NCI-H187 (cell line): ENCODE data around the gene ZNF225.
"Not testable (repeated sequence)": the region's sequence is repeated elsewhere in the genome, so short reads cannot be mapped to it uniquely, and the experiment has no call there.

Experiments used
- DNase-seq, 2 experiments: peaks; one replicate each; lab custom pipeline; 2025; lab: John Stamatoyannopoulos, UW

ZNF225 gene

GRCh38 chr19:44113138-44113783, at the start of gene ZNF225:
TSS of gene ZNF225 (plus strand) at chr19:44113399. CDS start at chr19:44115828, 2,429 bp downstream.
- DNase-seq: peak; percentile 87 to 93

- DNase-seq: no peak
Observed at GRCh38 chr19:44066305-44066704, 46.9 kb upstream of the ZNF225 start.

GRCh38 chr19:44069415-44069814, 43.8 kb upstream of the ZNF225 start:
- no peak for DNase-seq

GRCh38 chr19:44071824-44072542, 41.2 kb upstream of the ZNF225 start, which contains the start of gene ZNF284:
TSS of gene ZNF284 (plus strand) at chr19:44072159. CDS start at chr19:44076390, 4,231 bp downstream.
- DNase-seq: peak; percentile 77 to 85

GRCh38 chr19:44072543-44073401, 40.4 kb upstream of the ZNF225 start:
- no peak for DNase-seq

- DNase-seq: no peak
Observed at GRCh38 chr19:44076325-44076724, 36.9 kb upstream of the ZNF225 start.

GRCh38 chr19:44092108-44092507, 21.1 kb upstream of the ZNF225 start:
- no peak for DNase-seq

GRCh38 chr19:44093931-44094765, 19.1 kb upstream of the ZNF225 start, which contains the start of gene ZNF224:
TSS of gene ZNF224 (plus strand) at chr19:44094361. CDS start at chr19:44097874, 3,513 bp downstream.
- DNase-seq: peak; percentile 54 to 84

GRCh38 chr19:44107751-44108150, 5.4 kb upstream of the ZNF225 start:
- no peak for DNase-seq

- DNase-seq: no peak
Observed at GRCh38 chr19:44109458-44109857, 3.7 kb upstream of the ZNF225 start.

- no peak for DNase-seq
Observed at GRCh38 chr19:44111910-44112463, 1.2 kb upstream of the ZNF225 start.

- DNase-seq: no peak
Observed at GRCh38 chr19:44112802-44113137, 429 bp upstream of the ZNF225 start.

GRCh38 chr19:44113784-44114390, 688 bp downstream of the ZNF225 start:
- DNase-seq: no peak

- not testable (repeated sequence) for DNase-seq
Observed at GRCh38 chr19:44121162-44121561, 8.0 kb downstream of the ZNF225 start.

GRCh38 chr19:44131955-44132354, 18.8 kb downstream of the ZNF225 start:
- no peak for DNase-seq

GRCh38 chr19:44141191-44142058, 28.2 kb downstream of the ZNF225 start, which contains the start of gene ZNF234:
TSS of gene ZNF234 (plus strand) at chr19:44141554. CDS start at chr19:44144633, 3,079 bp downstream.
- peak; percentile 50 to 84 for DNase-seq

GRCh38 chr19:44142059-44142433, 28.8 kb downstream of the ZNF225 start:
- no peak for DNase-seq

- DNase-seq: no peak
Observed at GRCh38 chr19:44149776-44150175, 36.6 kb downstream of the ZNF225 start.

GRCh38 chr19:44151491-44151890, 38.3 kb downstream of the ZNF225 start:
- no peak for DNase-seq

GRCh38 chr19:44156475-44156874, 43.3 kb downstream of the ZNF225 start:
- no peak for DNase-seq
